HG03139 (cell line): Measurements from ENCODE around the gene SLC17A2.

Experiments
- ATAC-seq: cut with Tn5 transposase; IDR thresholded peaks from one replicate; pipeline ENCODE4 v1.9.1; 2021; ENCODE audit not compliant: unreplicated experiment

Gene SLC17A2

GRCh38 chr6:25921525-25922203 is 8.8 kb downstream of the SLC17A2 start:
- no peak for ATAC-seq

GRCh38 chr6:25919657-25920056 is 10.8 kb downstream of the SLC17A2 start:
- ATAC-seq: no peak

- no peak for ATAC-seq
Observed at GRCh38 chr6:25918083-25918683, 12.3 kb downstream of the SLC17A2 start.

GRCh38 chr6:25916789-25917490 is 13.6 kb downstream of the SLC17A2 start:
- no peak for ATAC-seq

DNA sequence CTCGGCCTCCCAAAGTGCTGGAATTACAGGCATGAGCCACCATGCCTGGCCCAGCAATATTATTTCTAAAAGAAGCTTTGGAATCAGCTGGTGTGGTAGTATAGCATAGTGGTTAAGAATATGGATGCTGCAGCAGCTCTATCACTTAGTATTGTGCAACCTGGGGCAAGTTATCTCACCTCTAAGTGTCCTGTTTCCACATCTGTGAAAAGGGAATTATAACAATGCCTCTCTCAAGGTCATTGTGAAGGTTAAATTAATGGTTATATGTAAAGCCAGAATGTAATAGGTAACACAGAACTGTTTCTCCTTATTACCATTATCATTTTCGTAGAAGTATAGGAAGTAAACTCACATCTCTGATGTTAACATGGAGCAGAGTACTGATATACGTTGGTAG is 14.2 kb downstream of the SLC17A2 start:
- ATAC-seq: no peak

DNA sequence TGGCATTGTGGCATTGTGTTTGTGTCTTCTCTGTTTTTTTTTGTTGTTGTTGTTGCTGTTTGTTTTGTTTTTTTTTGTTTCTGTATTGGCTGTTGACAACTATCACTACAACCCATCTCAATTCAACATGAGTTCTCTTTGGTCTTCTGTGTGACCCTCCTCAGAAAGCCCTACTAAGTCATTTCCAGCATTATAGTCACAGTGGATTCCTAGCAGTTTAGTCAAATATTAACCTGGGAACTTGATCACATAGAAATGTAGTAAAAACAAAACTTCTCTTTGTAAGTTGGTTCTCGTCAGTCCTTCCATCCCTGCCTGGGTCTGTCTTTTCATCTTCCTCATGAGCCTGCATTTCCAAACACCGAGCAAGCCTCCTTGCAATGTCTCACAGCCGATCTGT is 16.8 kb downstream of the SLC17A2 start:
- no peak for ATAC-seq

DNA sequence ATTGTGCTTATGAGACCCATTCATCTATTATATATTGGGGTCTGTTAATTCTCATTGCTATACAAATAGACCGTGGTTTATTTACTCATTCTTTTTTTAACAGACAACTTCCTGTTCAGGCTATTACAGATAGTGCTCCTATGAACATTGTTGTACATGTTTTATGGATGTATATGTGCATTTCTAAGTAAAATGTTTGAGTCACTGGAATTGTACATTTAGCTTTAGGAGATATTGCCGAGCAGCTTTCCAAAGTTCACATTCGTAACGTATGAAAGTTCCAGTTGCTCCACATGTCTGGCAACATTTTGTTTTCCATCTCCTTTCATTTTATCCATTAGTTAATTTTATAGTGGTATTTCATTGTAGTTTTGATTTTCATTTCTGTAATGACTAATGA is 19.1 kb downstream of the SLC17A2 start:
- ATAC-seq: no peak

- no peak for ATAC-seq
Observed at GRCh38 chr6:25907475-25908014, 22.9 kb downstream of the SLC17A2 start.

GRCh38 chr6:25903467-25904099 is 26.9 kb downstream of the SLC17A2 start:
- ATAC-seq: no peak

DNA sequence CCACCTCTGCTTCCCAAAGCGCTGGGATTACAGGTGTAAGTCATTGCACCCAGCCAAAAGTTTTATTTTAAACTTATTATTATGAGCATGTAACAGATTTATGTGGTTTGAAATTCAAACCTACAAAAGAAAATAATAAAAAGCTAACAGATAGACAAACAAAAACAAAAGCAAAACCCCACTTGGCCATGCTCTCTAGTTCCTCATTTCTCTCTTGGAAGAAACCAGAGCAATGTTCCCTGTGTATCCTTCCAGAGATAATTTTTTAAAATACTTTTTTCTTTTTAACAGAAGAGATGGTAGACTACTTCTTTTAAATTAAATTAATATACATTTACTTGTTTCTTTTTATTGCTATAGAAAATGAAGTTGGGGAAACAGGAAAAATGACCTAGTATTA is 28.4 kb downstream of the SLC17A2 start:
- ATAC-seq: no peak

DNA sequence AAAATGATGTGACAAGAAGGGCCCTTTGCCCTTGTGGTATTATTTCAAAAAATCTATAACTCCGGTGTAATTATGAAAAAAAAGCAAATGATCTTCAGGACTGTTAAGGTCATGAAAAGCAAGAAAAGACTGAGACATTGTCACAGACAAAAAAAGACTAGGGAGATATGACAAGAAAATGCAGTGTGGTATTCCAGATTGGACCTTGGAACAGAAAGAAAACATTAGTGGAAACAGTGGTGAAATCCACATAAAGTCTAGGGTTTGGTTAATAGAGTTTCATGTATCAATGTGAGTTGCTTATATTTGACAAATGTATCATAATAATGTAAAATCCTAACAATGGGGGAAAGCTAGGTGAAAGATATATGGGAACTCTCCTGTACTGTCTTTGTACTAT is 29.6 kb downstream of the SLC17A2 start:
- ATAC-seq: no peak

GRCh38 chr6:25899580-25900408 is 30.7 kb downstream of the SLC17A2 start:
- ATAC-seq: no peak

DNA sequence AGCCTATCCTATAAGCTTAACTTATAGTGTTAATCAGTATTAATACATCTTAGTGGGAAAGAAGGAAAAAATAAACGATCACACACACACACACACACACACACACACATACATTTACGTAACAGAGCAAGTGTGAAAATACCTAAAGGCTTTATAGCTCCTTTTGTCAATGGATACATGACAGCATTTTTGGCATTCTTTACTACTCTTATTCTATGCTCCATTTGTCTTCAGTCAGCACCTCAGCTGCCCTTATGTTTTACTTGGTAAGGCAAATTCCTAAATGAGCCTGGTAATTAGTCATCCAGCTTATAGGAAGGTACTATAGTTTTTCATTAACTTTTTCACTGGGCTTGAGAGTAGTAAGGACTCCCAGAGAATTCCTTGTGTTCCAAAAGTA is 31.4 kb downstream of the SLC17A2 start:
- ATAC-seq: no peak

GRCh38 chr6:25898289-25898977 is 32.1 kb downstream of the SLC17A2 start:
- no peak for ATAC-seq

- ATAC-seq: no peak
Observed at GRCh38 chr6:25896252-25896651, 34.2 kb downstream of the SLC17A2 start.

DNA sequence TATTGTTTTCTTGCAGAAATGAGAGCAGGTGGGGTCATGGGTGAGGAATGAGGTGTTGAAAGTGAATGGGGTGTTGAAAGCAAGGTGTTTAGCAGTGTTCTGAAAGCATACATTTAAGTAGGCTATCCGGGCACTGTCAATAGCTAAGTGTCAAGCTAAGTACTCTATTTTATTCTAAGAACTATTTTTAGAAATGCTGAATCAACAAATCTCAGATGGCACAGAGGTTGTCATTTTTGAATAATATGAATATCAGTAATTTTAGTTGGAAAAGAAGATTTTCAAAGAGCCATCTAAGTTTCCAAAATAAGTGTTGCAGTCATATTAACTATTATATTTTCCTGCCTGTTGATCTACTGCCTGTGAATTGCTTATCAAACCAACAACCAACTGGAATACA is 34.7 kb downstream of the SLC17A2 start:
- ATAC-seq: no peak

DNA sequence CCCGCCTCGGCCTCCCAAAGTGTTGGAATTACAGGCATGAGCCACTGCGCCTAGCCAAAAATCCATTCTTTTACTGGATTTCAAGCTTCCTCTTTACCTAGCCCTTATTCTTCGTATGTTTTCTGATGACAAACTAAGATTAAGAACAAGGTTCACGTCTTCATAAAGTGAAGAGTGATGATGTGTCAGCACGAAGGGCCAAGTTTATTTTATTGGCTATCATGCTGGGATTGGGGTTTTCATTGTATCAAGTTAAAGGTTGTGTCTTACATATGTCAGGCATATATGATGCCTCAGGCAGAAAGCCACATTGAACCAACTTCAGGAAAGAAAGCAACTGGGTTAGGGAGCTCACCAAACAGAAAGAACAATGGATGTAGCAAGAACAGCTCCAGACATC is 36.7 kb downstream of the SLC17A2 start:
- ATAC-seq: no peak

GRCh38 chr6:25892877-25893276 is 37.6 kb downstream of the SLC17A2 start:
- ATAC-seq: no peak

- no peak for ATAC-seq
Observed at GRCh38 chr6:25889877-25890853, 40.3 kb downstream of the SLC17A2 start.
